Neuronal stem cell (in vitro differentiated cells): Measurements from ENCODE around the gene UBE3B.
A peak's percentile ranks its signal among the peaks of the same experiment; 100 is the strongest.

Source experiments
- DNase-seq: peaks from one replicate; pipeline ENCODE4 v3.0.0-alpha.2; 2013; ENCODE audit warnings: low spot score
- H2AFZ ChIP-seq: one replicate; pipeline ENCODE4 v1.6.1; 2013; ENCODE audit warnings: mild to moderate bottlenecking, low read length, inconsistent platforms
- H2AK5ac ChIP-seq: 2 replicates; pipeline ENCODE4 v1.6.1; 2013; ENCODE audit warnings: low read depth, mild to moderate bottlenecking, inconsistent platforms, low read length, moderate library complexity, mixed read lengths
- H2BK120ac ChIP-seq: 2 replicates; pipeline ENCODE4 v1.6.1; 2013; ENCODE audit warnings: low read depth, mild to moderate bottlenecking, inconsistent platforms, low read length, moderate library complexity, mixed read lengths
- H2BK12ac ChIP-seq: one replicate; pipeline ENCODE4 v1.6.1; 2013; ENCODE audit warnings: low read length, inconsistent platforms
- H2BK15ac ChIP-seq: 2 replicates; pipeline ENCODE4 v1.6.1; 2013; ENCODE audit warnings: mild to moderate bottlenecking, low read length, inconsistent platforms, mixed read lengths
- H2BK5ac ChIP-seq: one replicate; pipeline ENCODE4 v1.6.1; 2013; ENCODE audit warnings: inconsistent platforms, mild to moderate bottlenecking, low read length, moderate library complexity
- H3K14ac ChIP-seq: one replicate; pipeline ENCODE4 v1.6.1; 2013; ENCODE audit warnings: low read length, inconsistent platforms
- H3K18ac ChIP-seq: 2 replicates; pipeline ENCODE4 v1.6.1; 2013; ENCODE audit warnings: low read length, inconsistent platforms
- H3K23ac ChIP-seq: 2 replicates; pipeline ENCODE4 v1.6.1; 2013; ENCODE audit warnings: low read depth, mild to moderate bottlenecking, mixed read lengths, low read length, inconsistent platforms; ENCODE audit not compliant: poor library complexity
- H3K27ac ChIP-seq: replicated peaks from 3 replicates; pipeline ENCODE4 v1.5.1; 2013; ENCODE audit warnings: low read length, inconsistent platforms
- H3K27me3 ChIP-seq, 3 experiments: 2 replicates each; pipeline ENCODE4 v1.6.1; 2013; ENCODE audit warnings: low read length in 3 of 3, mild to moderate bottlenecking in 2 of 3, inconsistent platforms in 1 of 3, low read depth in 1 of 3, mixed read lengths in 1 of 3, moderate library complexity in 1 of 3; ENCODE audit not compliant: control insufficient read depth in 3 of 3, insufficient read depth in 3 of 3
- H3K36me3 ChIP-seq, 2 donors: replicated peaks in 1 of 2; 2 replicates each; pipeline ENCODE4 v1.6.1; 2013; ENCODE audit warnings: low read length in 2 of 2; ENCODE audit not compliant: control insufficient read depth in 2 of 2, insufficient read depth in 2 of 2
- H3K4ac ChIP-seq: 2 replicates; pipeline ENCODE4 v1.6.1; 2013; ENCODE audit warnings: inconsistent platforms, mild to moderate bottlenecking, low read length, moderate library complexity
- H3K4me1 ChIP-seq, 2 donors: 1 replicate in 1 of 2; 2 replicates in 1 of 2; pipeline ENCODE4 v1.6.1; 2013; ENCODE audit warnings: low read length in 2 of 2, low read depth in 1 of 2; ENCODE audit not compliant: control insufficient read depth in 2 of 2, insufficient read depth in 1 of 2
- H3K4me2 ChIP-seq: one replicate; pipeline ENCODE4 v1.6.1; 2013; ENCODE audit warnings: mild to moderate bottlenecking, low read length, inconsistent platforms; ENCODE audit not compliant: insufficient read depth, poor library complexity, severe bottlenecking
- H3K4me3 ChIP-seq, 2 donors: 2 replicates each; pipeline ENCODE4 v1.5.1; 2013; ENCODE audit warnings: low read length in 2 of 2, mild to moderate bottlenecking in 2 of 2, inconsistent platforms in 1 of 2, moderate library complexity in 1 of 2
- H3K79me1 ChIP-seq: one replicate; pipeline ENCODE4 v1.6.1; 2013; ENCODE audit warnings: low read depth, mild to moderate bottlenecking, inconsistent platforms, low read length, moderate library complexity
- H3K9ac ChIP-seq: one replicate; pipeline ENCODE4 v1.6.1; 2013; ENCODE audit warnings: mild to moderate bottlenecking, low read depth, low read length, inconsistent platforms; ENCODE audit not compliant: poor library complexity
- H3K9me3 ChIP-seq, 2 donors: replicated peaks in 1 of 2; 2 replicates each; pipeline versions ENCODE3 to v1.6.1; 2013; ENCODE audit warnings: low read length in 2 of 2, mild to moderate bottlenecking in 2 of 2, inconsistent platforms in 1 of 2, low read depth in 1 of 2, mixed read lengths in 1 of 2, moderate library complexity in 1 of 2; ENCODE audit not compliant: control insufficient read depth in 2 of 2, insufficient read depth in 1 of 2
- H4K8ac ChIP-seq: one replicate; pipeline ENCODE4 v1.6.1; 2013; ENCODE audit warnings: low read depth, mild to moderate bottlenecking, inconsistent platforms, low read length, moderate library complexity
- H4K91ac ChIP-seq: one replicate; pipeline ENCODE4 v1.6.1; 2013; ENCODE audit warnings: low read length, low read depth, mild to moderate bottlenecking, inconsistent platforms; ENCODE audit not compliant: poor library complexity
- WGBS, 2 donors: extraction: QIAGEN DNeasy Blood & Tissue Kit; methylation state at CpG; one replicate each; pipeline ENCODE4 v1.1.7; 2013; ENCODE audit warnings: missing lambda C conversion rate in 2 of 2, mixed read lengths in 1 of 2; ENCODE audit not compliant: insufficient read length in 2 of 2, insufficient replicate concordance in 1 of 2; ENCODE audit errors: extremely low coverage in 2 of 2; 5-methylcytosine and 5-hydroxymethylcytosine counted together

The UBE3B gene

GRCh38 chr12:109462868-109463692 is 14.4 kb upstream of the UBE3B start:
- Histone ChIP-seq H2AFZ (no peak overlapping the region), H2BK5ac (no peak overlapping the region), H4K8ac (no peak overlapping the region), H3K9ac (no peak overlapping the region), H3K4me2 (no peak overlapping the region), H3K23ac (no peak overlapping the region), H3K4ac (no peak overlapping the region), H3K4me1 (peaks cover 30 to 77% of the 10 kb centered on the region in 2 donors), H3K9me3 (no peaks in the 10 kb centered on the region), H3K18ac (no peak overlapping the region), H2BK12ac (no peak overlapping the region), H3K79me1 (peaks cover 9% of the 10 kb centered on the region), H3K27ac (no peak overlapping the region), H3K27me3 (no peaks in the 10 kb centered on the region), H2BK15ac (no peak overlapping the region), H2AK5ac (no peak overlapping the region), H3K4me3 (peak overlapping the region in 1 of 2 donors; percentile 4), H4K91ac (no peak overlapping the region), H3K36me3 (peaks cover 6 to 68% of the 10 kb centered on the region in 2 donors), H2BK120ac (no peak overlapping the region), H3K14ac (no peak overlapping the region)
- no CpG with 5 or more reads among the region's 14 CpGs for WGBS, 2 donors
- DNase-seq, result no peak

- Histone ChIP-seq H3K4me2 (no peak overlapping the region), H3K4me1 (peaks cover 23 to 74% of the 10 kb centered on the region in 2 donors), H3K4me3 (peak overlapping the region in 1 of 2 donors; percentile 4), H3K27me3 (no peaks in the 10 kb centered on the region), H2AK5ac (no peak overlapping the region), H4K91ac (no peak overlapping the region), H3K27ac (no peak overlapping the region), H2AFZ (no peak overlapping the region), H3K18ac (no peak overlapping the region), H3K4ac (no peak overlapping the region), H3K36me3 (peaks cover 6 to 67% of the 10 kb centered on the region in 2 donors), H3K9ac (no peak overlapping the region), H4K8ac (no peak overlapping the region), H2BK12ac (no peak overlapping the region), H2BK5ac (no peak overlapping the region), H2BK120ac (no peak overlapping the region), H3K23ac (no peak overlapping the region), H2BK15ac (no peak overlapping the region), H3K14ac (no peak overlapping the region), H3K79me1 (peaks cover 9% of the 10 kb centered on the region), H3K9me3 (no peaks in the 10 kb centered on the region)
- WGBS, 2 donors, result no CpG with 5 or more reads among the region's 5 CpGs
- DNase-seq, result no peak
Measured at GRCh38 chr12:109463756-109464155, 13.7 kb upstream of the UBE3B start.

- no peak overlapping the region for H3K9ac ChIP-seq
- peaks cover 14% of the 10 kb centered on the region for H3K79me1 ChIP-seq
- H4K91ac ChIP-seq, result no peak overlapping the region
- no peak overlapping the region for H3K4me2 ChIP-seq
- H2BK12ac ChIP-seq, result no peak overlapping the region
- H3K23ac ChIP-seq, result no peak overlapping the region
- H3K18ac ChIP-seq, result no peak overlapping the region
- WGBS, 2 donors, result no CpG with 5 or more reads among the region's 14 CpGs
- H3K27ac ChIP-seq, result no peak overlapping the region
- H4K8ac ChIP-seq, result no peak overlapping the region
- H3K9me3 ChIP-seq, result peaks cover 0 to 4% of the 10 kb centered on the region in 2 donors
- H3K27me3 ChIP-seq, result no peaks in the 10 kb centered on the region
- H3K4me3 ChIP-seq, result no peak overlapping the region
- no peak overlapping the region for H2BK120ac ChIP-seq
- peaks cover 19 to 63% of the 10 kb centered on the region in 2 donors for H3K4me1 ChIP-seq
- no peak for DNase-seq
- peaks cover 14 to 67% of the 10 kb centered on the region in 2 donors for H3K36me3 ChIP-seq
- H2BK15ac ChIP-seq, result no peak overlapping the region
- H3K14ac ChIP-seq, result no peak overlapping the region
- no peak overlapping the region for H3K4ac ChIP-seq
- no peak overlapping the region for H2BK5ac ChIP-seq
- H2AK5ac ChIP-seq, result no peak overlapping the region
- no peak overlapping the region for H2AFZ ChIP-seq
Measured at GRCh38 chr12:109464642-109465351, 12.6 kb upstream of the UBE3B start.

GRCh38 chr12:109466305-109466704 is 11.1 kb upstream of the UBE3B start:
- Histone ChIP-seq H3K9me3 (peaks cover 0 to 4% of the 10 kb centered on the region in 2 donors), H2BK12ac (no peak overlapping the region), H3K27me3 (no peaks in the 10 kb centered on the region), H3K14ac (no peak overlapping the region), H3K4me1 (peaks cover 19 to 48% of the 10 kb centered on the region in 2 donors), H3K18ac (no peak overlapping the region), H2BK15ac (no peak overlapping the region), H2BK120ac (no peak overlapping the region), H4K8ac (no peak overlapping the region), H3K23ac (no peak overlapping the region), H2AK5ac (no peak overlapping the region), H3K27ac (no peak overlapping the region), H2BK5ac (no peak overlapping the region), H3K4ac (no peak overlapping the region), H3K4me2 (no peak overlapping the region), H4K91ac (no peak overlapping the region), H3K4me3 (no peak overlapping the region), H3K36me3 (peaks cover 14 to 67% of the 10 kb centered on the region in 2 donors), H3K9ac (no peak overlapping the region), H2AFZ (no peak overlapping the region), H3K79me1 (peaks cover 11% of the 10 kb centered on the region)
- no CpG with 5 or more reads among the region's 2 CpGs for WGBS, 2 donors
- DNase-seq, result no peak
